Hematopoietic multipotent progenitor cell treated with erythropoietin and hydrocortisone succinate and interleukin-3 and kit ligand, for 4 days (in vitro differentiated cells): ENCODE measurements around the gene TBC1D5.
"Not testable (repeated sequence)": the region's sequence is repeated elsewhere in the genome, so short reads cannot be mapped to it uniquely, and the experiment has no call there.

Experiments
- DNase-seq: peaks from one replicate; pipeline ENCODE4 v3.0.0-alpha.2; 2015

TBC1D5 gene

DNA sequence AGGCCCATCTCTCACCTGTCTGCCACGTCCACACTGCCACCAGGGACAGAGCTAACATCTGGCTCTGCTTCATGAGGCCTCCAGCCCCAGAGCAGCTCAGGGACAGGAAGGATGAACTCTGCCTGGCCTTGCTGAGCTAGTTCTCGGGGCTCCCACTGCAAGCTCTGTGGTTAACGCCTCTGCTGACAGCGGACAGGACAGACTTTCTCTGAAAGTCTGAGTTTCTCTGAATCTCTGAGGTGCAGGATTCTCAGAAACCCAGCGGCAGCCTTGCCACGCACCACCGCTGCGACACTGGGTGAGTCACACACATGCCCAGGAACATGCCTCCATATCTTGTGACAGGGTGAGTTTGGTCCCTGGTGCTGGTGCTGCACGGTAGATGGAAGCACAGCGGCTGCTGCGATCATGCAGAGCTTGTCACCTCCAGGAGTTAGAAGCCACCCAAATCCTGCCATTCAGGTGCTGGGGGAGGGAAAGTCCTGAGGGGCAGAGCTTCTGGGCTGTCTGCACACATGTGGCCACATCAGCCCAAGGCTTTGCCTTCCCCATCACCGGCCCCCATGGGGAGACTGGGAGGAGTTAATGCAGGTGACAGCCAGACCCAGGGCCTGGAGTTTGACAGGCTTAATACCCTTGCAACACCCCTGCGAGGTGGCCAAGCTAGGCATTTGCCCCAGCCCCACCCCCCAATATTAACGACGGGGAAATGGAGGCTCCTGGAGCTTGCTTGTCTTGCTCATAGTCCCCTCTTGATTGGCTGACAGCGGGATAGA is 590.6 kb downstream of the TBC1D5 start:
- DNase-seq: peak; percentile 91

DNA sequence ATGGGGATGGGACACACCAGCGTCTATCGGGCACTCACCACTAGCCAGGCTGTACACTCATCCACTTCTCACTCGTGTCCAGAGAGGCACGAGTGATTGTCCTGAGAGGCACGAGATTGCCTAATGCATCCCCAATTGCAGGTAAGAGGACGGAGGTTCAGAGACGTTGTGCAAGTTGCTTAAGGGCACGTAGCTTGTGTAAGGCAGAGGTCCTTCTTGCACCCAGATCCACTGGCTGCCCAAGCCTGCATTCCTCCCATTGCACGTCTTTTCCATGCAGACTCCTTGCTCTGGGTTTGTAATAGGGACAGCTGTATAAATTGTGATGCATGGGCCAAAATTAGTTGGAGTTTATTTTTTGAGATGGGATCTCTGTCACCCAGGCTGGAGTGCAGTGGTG is 593.4 kb downstream of the TBC1D5 start:
- DNase-seq: no peak

DNA sequence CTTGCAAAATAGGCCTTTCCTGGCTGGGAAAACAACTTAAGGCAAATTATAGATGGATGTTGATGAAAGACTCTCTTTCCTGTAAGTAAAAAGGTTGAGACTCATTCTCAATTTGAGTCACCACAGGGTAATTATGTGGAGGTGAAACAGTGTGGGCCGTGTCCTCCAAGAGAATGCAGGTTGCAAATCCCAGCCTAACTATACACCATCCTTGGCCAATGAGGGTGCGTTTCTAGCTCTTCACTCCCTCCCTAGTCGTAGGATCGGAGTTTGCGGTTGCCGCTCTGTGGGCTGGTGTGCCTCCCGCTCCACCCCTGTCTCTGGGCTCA is 597.8 kb downstream of the TBC1D5 start:
- DNase-seq: no peak

DNA sequence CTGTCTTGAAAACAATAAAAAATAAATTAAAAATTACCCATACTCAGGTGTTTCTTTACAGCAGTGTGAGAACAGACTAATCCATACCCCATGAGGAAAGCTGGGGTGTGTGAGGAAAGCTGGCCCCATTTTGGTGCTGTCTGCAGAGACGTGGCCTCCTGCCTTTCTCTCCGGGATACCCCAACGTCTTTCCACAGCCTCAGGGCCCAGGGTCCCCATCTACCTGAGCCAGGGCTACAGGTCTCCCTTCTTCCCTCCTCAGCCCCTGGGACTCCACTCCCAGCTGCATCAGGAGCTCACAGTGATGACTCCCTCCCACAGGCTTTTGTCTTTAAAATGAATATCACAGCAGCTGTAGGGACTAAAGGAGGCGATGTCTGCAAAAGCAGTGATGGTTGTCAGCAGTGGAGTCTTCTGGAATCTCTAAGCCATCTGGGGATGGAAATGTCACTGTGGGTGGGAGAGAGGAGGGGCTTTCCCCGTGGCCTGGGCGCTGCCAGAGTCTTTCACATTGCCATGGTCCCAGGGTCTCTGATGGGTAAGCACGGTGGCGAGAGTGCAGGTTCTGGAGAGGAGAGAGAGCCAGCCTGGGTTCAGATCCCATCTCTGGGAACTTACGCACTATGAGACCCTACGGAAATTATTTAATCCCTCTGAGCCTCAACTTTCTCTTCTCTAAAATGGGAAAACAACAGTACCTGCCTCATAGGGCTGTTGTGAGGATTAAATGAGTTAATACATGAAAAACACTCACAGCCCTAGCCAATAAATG is 598.4 kb downstream of the TBC1D5 start:
- no peak for DNase-seq

DNA sequence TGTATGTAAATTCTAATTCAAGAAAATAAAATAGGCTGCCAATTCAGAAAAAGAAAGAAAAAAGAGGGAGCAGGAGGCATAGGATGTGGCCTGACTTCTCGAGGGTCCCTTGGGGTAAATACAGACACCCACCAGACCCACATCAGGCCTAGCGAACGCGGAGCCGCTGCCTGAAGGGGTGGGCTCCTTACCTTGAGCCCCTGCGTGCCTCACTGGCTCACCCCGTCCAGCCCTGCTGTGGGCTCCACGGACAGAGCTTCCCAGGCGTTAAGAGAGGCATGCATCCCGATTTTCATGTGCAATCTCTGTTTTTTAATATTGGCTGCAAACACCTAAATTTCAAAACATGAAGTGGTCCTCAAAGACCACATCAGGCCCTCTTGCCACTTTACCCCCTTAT is 599.9 kb downstream of the TBC1D5 start:
- DNase-seq: no peak

DNA sequence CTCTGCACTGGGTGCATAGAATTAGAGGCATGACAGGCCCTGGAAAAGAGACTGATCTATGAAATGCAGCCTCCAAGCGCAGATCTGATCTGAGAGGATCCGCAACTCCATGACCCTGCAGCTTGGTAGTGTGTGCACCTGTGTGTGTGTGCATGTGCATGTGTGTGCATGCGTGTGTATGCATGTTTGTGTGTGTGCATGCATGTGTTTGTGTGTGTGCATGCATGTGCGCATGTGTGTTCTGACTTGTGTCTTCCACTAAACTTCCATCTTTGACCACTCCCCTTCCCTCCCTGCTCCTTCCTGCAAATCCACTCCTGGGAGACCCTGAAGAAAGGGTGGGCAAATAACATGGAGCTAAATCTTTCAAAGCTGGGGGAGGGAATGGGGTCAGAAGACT is 600.7 kb downstream of the TBC1D5 start:
- no peak for DNase-seq

DNA sequence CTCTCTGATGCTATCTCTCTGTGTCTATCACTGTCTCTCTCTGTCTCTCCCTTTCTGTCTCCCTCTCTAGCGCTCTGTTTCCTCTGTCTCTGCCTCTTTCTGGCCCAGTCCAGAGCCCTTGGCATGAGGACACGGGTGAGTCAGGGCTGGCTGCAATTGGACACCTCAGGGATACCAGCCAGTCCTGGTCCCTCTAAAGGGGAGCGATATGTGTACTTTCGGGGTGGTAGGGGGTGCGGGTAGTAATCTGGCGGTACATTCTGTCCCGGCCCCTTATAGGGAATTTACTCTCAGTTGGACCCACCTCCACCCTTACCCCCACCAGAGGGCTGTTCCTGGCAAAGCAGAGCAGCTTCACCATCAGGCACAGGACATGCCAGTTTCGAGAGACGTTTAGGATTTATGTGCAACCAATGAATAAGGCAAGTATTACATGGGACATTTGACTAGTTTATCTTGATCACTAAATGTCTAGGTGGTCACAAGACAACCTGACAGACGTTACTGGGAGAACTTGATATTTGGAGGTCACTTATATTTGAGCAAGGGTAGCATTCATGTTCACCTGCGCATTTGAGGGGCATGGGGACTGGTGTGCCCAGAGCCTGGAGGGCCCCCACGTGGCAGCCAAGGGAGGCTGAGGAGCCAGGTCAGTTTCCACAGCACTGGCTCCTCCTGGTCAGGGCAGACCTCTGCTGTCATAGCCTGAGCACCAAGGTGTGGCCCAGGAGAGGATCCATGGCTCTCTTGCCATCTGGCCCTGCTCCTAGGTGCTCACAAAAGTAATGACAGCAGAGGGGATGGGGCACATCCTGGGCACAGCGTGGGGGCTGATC is 601.5 kb downstream of the TBC1D5 start:
- DNase-seq: no peak

DNA sequence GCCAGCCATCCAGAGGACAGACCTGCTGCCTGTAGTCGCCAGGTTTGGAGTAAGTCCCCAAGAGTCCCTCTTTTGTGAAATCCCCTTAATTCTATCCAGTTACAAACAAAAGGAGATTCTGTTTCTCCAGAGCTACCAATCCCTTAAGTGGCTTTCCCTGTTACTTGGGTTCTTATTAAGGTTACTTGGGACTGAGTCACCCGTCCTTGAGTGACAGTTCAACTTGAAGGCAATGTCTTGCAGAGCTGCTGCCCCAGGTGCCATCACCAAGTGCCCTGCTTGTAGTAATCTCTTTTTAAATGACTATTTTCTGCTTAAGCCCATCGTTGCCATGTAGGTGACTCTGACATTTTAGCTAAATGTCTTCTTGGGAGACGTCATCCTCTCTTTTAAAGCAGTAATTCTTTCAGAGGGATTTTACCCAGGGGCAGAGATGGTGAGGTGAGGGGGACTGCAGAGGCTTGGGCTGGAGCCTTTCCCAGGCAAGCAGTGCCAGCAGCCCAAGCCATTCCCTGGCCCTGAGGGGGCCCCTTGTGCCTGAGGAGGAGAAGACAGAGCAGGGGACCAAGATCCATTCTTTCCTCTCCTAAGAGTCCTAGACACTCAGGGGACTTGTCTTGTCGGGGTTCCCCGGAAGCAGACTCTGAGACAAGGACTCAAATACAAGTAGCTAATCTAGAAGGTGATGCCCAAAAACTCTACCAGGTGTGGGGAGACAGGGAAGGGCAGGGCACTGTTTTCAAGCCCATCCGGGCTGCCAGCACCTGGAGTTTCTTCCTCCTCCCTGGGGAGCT is 604.0 kb downstream of the TBC1D5 start:
- DNase-seq: no peak

DNA sequence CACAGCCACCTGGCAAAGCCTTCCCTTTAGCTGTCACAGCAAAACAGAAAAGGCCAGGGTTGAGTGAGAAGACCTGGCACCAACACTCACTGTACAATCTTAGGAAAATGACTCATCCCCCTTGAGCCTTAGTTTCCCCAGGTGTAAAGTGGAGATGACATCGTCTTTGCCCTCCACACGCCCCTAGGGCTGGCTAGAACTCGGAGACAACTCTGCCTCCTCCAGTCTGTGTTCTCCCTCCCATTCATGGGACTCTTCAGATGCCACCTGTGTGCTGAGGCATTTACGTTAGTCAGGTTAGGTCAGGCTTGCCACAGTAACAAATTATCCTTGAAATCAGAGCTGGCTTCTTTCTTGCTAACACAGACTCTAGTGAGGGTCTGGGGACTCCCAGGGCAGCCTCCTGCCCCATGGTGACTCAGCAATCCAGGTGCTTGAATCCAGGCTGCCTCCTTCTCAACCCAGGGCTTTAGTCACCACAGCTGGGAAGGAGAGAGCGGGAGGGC is 605.1 kb downstream of the TBC1D5 start:
- no peak for DNase-seq

DNA sequence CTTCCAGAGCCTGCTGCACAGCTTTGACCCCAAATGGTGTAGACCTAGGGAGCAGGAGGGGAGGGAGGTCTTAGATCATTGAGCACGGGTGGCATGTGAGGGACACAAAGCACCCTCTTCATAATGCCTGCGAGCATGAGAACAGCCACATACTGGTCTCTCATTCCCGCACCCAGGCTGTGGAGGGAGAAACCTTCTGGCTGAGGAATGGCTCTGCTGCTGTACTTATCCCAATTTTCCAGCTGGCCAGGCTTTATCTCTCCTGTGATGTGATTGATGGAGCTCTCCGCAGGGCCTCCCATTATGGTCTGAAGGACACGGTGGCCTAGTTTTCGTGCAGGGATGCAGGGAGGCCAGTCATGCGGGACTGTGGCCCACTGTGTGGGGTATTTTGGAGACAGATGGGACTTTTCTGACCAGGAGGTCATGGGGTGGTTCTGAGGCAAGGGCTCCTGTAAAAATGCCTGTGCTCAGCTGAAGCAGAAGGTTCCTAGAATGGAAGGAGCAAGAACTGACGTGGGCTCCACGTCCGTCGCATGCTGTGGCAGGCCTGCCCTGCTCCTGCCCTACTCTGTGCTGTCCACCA is 606.2 kb downstream of the TBC1D5 start:
- DNase-seq: no peak

DNA sequence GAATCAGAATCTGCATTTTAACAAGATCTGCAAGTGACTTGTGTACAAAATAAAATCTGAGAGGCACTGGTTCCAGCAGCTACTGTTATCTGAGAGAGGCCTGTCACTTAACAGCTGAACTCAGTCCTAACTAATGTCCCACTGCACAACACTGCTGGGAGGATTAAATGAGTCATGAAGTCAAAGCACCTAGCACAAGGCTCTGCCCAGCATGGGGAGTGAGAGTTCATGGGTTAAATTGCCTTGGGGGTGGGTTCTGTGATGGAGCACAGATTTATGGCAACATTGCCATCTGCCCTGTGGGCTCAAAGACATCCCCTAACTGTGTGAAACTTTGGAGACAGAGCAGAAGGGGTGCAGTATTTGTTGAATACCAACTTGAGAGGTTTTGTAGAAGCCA is 606.7 kb downstream of the TBC1D5 start:
- DNase-seq: no peak

DNA sequence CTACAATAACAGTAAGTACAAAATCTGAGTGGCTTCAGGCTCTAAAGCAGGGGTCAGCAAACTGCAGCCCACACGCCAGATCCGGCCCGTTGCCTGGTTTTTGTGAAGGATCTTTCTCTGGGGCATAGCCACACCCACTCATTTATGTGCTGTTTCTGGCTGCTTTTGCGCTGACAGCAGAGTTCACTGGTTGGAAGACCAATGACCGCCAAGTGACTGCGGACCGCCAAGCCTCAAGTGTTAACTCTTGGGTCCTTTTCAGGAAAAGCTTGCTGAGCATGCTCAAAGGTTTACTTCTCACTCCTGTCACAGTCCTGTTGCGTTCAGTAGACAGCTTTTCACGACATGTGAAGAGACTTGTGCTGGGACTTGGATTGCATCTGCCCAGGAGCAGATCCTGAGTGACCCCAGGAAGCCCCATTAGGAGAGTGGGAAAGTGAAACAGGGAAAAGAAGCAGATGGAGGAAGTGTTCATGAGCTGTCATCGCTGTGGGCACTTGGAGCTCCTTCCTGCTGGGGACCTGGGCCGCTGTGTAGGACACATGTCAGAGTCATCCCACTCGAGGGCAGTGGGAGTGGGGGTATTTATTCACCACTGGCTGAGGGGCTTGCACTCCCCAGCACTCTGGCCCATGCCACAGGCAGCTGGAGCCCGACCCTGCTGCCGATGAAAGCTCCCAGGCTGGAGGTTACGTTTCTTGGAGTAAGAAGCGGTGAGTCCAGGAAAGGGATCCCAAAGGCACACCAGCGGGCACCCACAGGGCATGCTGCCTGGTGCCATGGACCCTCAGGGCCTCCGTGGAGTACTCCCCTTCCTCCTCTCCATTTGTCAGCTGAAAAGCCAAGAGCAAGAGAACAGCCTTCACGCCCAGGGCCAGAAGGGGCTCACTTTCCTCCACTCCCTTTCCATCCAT is 608.5 kb downstream of the TBC1D5 start:
- no peak for DNase-seq

DNA sequence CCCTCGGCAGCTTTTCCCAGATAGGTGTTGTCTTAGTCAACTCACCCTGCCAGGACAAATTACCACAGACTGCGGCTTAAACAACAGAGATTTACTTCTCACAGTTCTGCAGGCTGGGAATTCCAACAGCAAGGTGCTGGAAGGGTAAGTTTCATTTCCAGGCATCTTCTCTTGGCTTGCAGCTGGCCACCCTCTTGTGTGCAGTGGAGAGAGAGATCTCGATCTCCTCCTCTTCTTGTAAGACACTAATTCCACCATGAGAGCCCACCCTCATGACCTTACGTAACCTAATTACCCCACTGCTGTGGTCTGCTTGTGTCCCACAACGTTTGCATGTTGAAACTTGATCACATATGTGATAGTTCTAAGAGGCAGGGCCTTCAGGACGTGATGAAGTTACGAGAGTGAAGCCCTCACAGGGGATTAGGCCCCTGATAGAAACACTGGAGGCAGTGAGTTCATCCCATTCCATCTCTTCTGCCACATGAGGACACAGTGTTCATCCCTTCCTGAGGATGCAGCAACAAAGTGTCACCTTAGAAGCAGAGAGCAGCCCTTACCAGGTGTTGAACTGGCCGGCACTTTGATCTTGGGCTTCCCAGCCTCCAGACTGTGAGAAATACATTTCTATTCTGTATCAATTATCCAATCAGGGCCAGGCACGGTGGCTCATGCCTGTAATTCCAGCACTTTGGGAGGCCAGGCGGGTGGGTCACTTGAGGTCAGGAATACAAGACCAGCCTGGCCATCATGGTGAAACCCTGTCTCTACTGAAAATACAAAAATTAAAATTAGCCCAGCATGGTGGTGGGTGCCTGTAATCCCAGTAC is 609.9 kb downstream of the TBC1D5 start:
- peak; percentile 80 for DNase-seq

DNA sequence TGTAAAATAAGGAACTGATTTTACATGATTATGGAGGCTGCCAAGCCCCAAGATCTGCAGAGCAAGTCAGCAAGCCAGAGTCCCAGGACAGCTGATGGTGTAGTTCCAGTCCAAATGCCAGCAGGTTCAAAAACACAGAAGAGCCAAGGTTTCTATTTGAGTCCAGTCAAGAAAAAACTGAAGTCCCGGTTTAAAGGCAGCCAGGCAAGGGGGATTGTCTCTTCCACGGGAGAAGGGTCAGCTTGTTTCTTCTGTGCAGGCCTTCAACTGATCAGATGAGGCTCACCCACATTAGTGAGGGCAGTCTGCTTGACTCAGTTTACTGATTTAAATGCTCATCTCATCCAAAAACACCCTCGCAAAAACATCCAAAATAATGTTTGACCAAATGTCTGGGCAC is 611.5 kb downstream of the TBC1D5 start:
- no peak for DNase-seq

DNA sequence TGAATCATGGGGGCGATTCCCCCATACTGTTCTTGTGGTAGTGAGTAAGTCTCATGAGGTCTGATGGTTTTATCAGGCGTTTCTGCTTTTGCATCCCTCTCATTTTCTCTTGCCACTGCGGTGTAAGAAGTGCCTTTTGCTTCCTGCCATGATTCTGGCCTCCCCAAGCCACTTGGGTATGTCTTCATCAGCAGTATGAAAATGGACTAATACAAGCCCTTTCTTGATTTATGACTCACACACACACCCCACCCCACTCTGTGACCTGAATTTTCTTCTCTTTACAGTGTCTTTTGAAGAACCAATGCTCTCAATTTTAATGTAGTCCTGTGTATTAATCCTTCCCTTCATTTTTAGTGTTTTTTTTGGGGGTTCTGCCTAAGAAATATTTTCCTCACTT is 612.9 kb downstream of the TBC1D5 start:
- DNase-seq: no peak

DNA sequence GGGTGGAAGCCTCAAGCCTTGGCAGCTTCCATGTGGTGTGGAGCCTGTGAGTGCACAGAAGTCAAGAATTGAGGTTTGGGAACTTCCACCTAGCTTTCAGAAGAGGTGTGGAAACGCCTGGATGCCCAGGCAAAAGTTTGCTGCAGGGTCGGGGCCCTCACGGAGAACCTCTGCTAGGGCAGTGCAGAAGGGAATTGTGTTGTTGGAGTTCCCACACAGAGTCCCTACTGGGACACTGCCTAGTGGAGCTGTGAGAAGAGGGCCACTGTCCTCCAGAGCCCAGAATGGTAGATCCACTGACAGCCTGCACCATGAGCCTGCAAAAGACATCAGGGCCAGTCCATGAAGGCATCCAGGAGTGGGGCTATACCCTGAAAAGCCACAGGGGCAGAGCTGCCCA is 613.8 kb downstream of the TBC1D5 start:
- DNase-seq: not testable (repeated sequence)

DNA sequence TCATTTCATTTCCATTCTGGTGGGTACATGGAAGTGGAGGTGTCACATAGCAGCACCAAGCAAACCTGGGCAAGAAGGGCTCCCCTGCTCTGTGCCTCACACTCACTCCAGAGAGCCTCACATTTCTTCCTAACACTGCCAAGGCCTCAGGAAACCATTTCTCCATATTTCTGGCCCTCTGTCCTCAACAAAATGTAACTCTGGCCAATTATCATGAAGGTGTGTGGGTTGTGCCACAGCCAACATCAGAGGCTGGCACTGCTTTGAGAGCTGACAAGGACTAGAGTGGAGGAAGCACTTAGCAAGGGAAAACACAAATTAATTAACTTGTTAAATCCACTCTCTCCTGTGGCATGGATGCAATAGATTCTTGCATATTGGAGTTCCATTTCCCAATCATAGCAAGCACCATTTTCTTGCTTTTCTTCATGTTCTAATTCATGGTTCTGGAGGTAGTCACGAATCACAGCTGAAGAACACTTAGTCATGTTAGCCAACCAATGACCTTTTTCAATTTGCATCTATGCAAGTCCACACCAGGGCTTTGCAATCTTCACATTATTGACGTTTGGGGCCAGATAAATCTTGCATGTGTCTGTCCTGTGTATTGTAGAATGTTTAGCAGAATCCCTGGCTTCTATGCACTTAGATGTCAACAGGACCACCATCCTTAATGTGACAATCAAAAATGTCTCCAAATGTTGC is 616.5 kb downstream of the TBC1D5 start:
- no peak for DNase-seq

DNA sequence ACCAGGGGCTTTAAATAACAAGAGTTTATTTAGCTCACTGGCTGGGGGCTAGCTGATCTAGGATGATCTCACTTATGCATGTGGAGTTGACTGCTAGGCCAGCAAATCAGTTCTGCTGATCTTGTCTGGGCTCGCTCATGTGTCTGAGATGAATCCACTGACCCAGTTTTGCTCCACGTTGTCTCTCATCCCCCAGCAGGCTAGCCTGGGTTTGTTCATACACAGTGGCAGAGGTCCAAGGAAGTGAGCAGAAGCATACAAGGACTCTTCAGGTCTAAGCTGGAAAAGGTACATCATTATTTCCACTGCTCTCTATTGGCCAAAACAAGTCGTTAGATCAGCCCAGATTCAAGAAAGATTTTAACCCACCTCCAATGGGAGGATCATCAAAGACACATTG is 619.7 kb downstream of the TBC1D5 start:
- no peak for DNase-seq

DNA sequence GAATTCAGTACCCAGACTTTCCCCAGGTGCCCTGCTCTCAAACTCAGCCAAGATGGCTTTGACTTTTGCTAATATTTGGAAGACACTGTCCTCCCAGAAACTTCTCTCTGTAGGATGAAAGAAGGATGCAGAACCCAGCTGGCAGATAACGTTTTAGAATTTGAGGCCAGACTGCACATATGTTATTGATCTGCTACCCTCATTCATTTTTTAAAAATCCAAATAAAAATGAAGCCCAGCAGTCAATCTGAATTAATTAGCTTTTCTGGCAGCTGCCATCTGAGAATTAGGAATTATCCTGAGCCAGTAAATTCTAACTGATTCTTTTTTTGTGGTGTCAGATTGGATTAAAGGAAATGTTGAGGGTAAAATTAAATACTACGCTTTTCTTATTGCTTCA is 621.1 kb downstream of the TBC1D5 start:
- no peak for DNase-seq

DNA sequence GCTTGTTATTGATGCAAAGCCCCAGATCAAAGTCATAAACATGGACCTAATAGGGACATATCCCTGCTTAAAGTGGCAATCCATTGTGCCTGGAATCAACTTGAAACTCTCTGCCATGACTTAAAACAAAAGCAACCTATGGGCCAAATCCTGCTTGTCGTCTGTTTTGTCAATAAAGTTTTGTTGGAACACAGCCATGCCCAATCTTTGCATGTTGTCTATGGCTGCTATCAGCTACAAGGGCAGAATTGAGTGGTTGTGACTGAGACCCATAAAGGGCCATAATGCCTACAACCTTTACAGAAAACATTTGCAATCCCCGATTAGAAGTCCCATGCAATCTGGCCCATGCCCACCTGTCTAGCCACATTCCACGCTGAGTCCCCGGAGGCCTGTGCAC is 622.3 kb downstream of the TBC1D5 start:
- DNase-seq: no peak
